Measurements from ENCODE around the gene TNRC6B. TPM values are rescaled to one million over a fixed set of nuclear protein-coding genes. Genes with fewer than 3 reads are reported as not detected.
"Not testable (repeated sequence)": the region's sequence is repeated elsewhere in the genome, so short reads cannot be mapped to it uniquely, and the experiment has no call there.

The TNRC6B gene
- total RNA-seq, 6 experiments from 2014 or later = 13.0 to 27.1 (median 22.7) TPM

- H3K9me3 ChIP-seq = no peaks in the 10 kb centered on the region
- DNase-seq = no peak
- intact Hi-C loops (cut with DNase I) = no loop called here
- no peak overlapping the region for H3K27ac ChIP-seq
- H3K27me3 ChIP-seq = no peaks in the 10 kb centered on the region
- peaks cover 0 to 7% (median 0%) of the 10 kb centered on the region in 4 donors for H3K4me1 ChIP-seq
- peaks cover 0 to 87% (median 43%) of the 10 kb centered on the region in 4 donors for H3K36me3 ChIP-seq
- TF ChIP-seq POLR2A (IDR thresholded peaks at IDR 0.05) (no peak), CTCF (IDR thresholded peaks at IDR 0.05) (no peak)
- ATAC-seq = no peak
- H3K4me3 ChIP-seq = no peak overlapping the region
- 71% methylated on average over 5 of the region's 5 CpGs for WGBS (ENCODE audit: insufficient coverage, low coverage, low lambda C conversion rate, missing lambda C conversion rate)
Measured at GRCh38 chr22:40310768-40311120, 133.0 kb downstream of the TNRC6B start.

- H3K27me3 ChIP-seq; H3K9me3 ChIP-seq; intact Hi-C loops (cut with DNase I); H3K4me3 ChIP-seq; H3K4me1 ChIP-seq; DNase-seq; ATAC-seq; H3K27ac ChIP-seq: not testable (repeated sequence)
- WGBS (ENCODE audit: insufficient coverage, low coverage, low lambda C conversion rate, missing lambda C conversion rate) = 90% methylated on average over 12 of the region's 12 CpGs
- H3K36me3 ChIP-seq = peaks cover 0 to 96% (median 49%) of the 10 kb centered on the region in 4 donors
Measured at GRCh38 chr22:40311646-40312045, 133.9 kb downstream of the TNRC6B start.

GRCh38 chr22:40312050-40312449 lies 134.3 kb downstream of the TNRC6B start:
- ATAC-seq (no peak), DNase-seq (no peak)
- Histone ChIP-seq H3K9me3 (no peaks in the 10 kb centered on the region), H3K4me3 (no peak overlapping the region), H3K27ac (no peak overlapping the region), H3K27me3 (no peaks in the 10 kb centered on the region), H3K36me3 (peaks cover 0 to 98% (median 52%) of the 10 kb centered on the region in 4 donors), H3K4me1 (peaks cover 0 to 7% (median 0%) of the 10 kb centered on the region in 4 donors)
- intact Hi-C loops (cut with DNase I) = no loop called here
- TF ChIP-seq CTCF (IDR thresholded peaks at IDR 0.05) = no peak
- no peak for TF ChIP-seq POLR2A (IDR thresholded peaks at IDR 0.05)
- WGBS (ENCODE audit: insufficient coverage, low coverage, low lambda C conversion rate, missing lambda C conversion rate) = 96% methylated on average over 2 of the region's 2 CpGs

- ATAC-seq = peak; percentile 19 to 81 (median 55)
- intact Hi-C loops (cut with DNase I) = no loop called here
- peaks cover 0 to 98% (median 51%) of the 10 kb centered on the region in 4 donors for H3K36me3 ChIP-seq
- no peak for TF ChIP-seq CTCF (IDR thresholded peaks at IDR 0.05)
- TF ChIP-seq POLR2A (IDR thresholded peaks at IDR 0.05) = no peak
- no peak overlapping the region for H3K4me3 ChIP-seq
- H3K27ac ChIP-seq = no peak overlapping the region
- WGBS (ENCODE audit: insufficient coverage, low coverage, low lambda C conversion rate, missing lambda C conversion rate) = 14% methylated on average over 2 of the region's 2 CpGs
- no peaks in the 10 kb centered on the region for H3K9me3 ChIP-seq
- H3K4me1 ChIP-seq = peaks cover 0 to 7% (median 0%) of the 10 kb centered on the region in 4 donors
- no peaks in the 10 kb centered on the region for H3K27me3 ChIP-seq
- DNase-seq = no peak
Measured at GRCh38 chr22:40313007-40313406, 135.3 kb downstream of the TNRC6B start.

- Histone ChIP-seq H3K4me1 (peaks cover 0 to 7% (median 0%) of the 10 kb centered on the region in 4 donors), H3K27me3 (no peaks in the 10 kb centered on the region), H3K36me3 (peaks cover 0 to 89% (median 46%) of the 10 kb centered on the region in 4 donors), H3K4me3 (no peak overlapping the region), H3K9me3 (no peaks in the 10 kb centered on the region), H3K27ac (no peak overlapping the region)
- intact Hi-C loops (cut with DNase I) = no loop called here
- ATAC-seq = no peak
- no peak for DNase-seq
- no peak for TF ChIP-seq POLR2A (IDR thresholded peaks at IDR 0.05)
- TF ChIP-seq CTCF (IDR thresholded peaks at IDR 0.05) = no peak
Measured at GRCh38 chr22:40314041-40314440, 136.3 kb downstream of the TNRC6B start.

Measured in right lobe of liver (tissue), 6 donors.